ENCODE data around the gene ISOC2.
"Not testable (repeated sequence)": the region's sequence is repeated elsewhere in the genome, so short reads cannot be mapped to it uniquely, and the experiment has no call there.

The ISOC2 gene

GRCh38 chr19:55455576-55456235 is 5.7 kb downstream of the ISOC2 start:
- no peak for DNase-seq

- DNase-seq: peak; percentile 75
Measured at GRCh38 chr19:55454787-55455243, 6.6 kb downstream of the ISOC2 start.

- DNase-seq: no peak
Measured at GRCh38 chr19:55453511-55454260, 7.8 kb downstream of the ISOC2 start.

- DNase-seq: peak; percentile 93
Measured at GRCh38 chr19:55452749-55453346, 8.6 kb downstream of the ISOC2 start.

- DNase-seq: no peak
Measured at GRCh38 chr19:55451965-55452748, 9.3 kb downstream of the ISOC2 start.

- no peak for DNase-seq
Measured at GRCh38 chr19:55451163-55451964, 10.1 kb downstream of the ISOC2 start.

GRCh38 chr19:55449469-55449868 is 12.0 kb downstream of the ISOC2 start:
- DNase-seq: no peak

GRCh38 chr19:55448175-55448490 is 13.3 kb downstream of the ISOC2 start:
- not testable (repeated sequence) for DNase-seq

GRCh38 chr19:55447421-55448174 is 13.8 kb downstream of the ISOC2 start:
- DNase-seq: peak; percentile 50

GRCh38 chr19:55446060-55446459 is 15.4 kb downstream of the ISOC2 start:
- no peak for DNase-seq

GRCh38 chr19:55444646-55445045 is 16.8 kb downstream of the ISOC2 start:
- DNase-seq: no peak

- DNase-seq: peak; percentile 82
Measured at GRCh38 chr19:55443824-55444480, 17.5 kb downstream of the ISOC2 start.

GRCh38 chr19:55443045-55443823 is 18.2 kb downstream of the ISOC2 start, which contains the start of gene SHISA7:
Gene SHISA7 (minus strand): TSS chr19:55443300. CDS start chr19:55442863, 437 bp downstream.
- peak; percentile 73 for DNase-seq

- DNase-seq: no peak
Measured at GRCh38 chr19:55442372-55442961, 19.0 kb downstream of the ISOC2 start.

GRCh38 chr19:55441692-55442321 is 19.6 kb downstream of the ISOC2 start:
- no peak for DNase-seq

GRCh38 chr19:55441319-55441691 is 20.1 kb downstream of the ISOC2 start:
- DNase-seq: no peak

GRCh38 chr19:55440411-55441105 is 20.9 kb downstream of the ISOC2 start:
- DNase-seq: peak; percentile 30

GRCh38 chr19:55439052-55439451 is 22.4 kb downstream of the ISOC2 start:
- no peak for DNase-seq

GRCh38 chr19:55437410-55437809 is 24.0 kb downstream of the ISOC2 start:
- peak; percentile 88 for DNase-seq

Data from OCI-M1 (cell line).